SIG-M5 (cell line): Measurements from ENCODE around the gene TSHR.
"Not testable (repeated sequence)": the region's sequence is repeated elsewhere in the genome, so short reads cannot be mapped to it uniquely, and the experiment has no call there.

Source experiments
- DNase-seq: peaks from one replicate; lab custom pipeline; 2025; lab: John Stamatoyannopoulos, UW

The TSHR gene

GRCh38 chr14:80955416-80955941 lies at the start of gene TSHR:
TSS of gene TSHR (plus strand) at chr14:80955621. CDS start at chr14:80955681, 60 bp downstream.
- DNase-seq, result no peak

- no peak for DNase-seq
Observed at GRCh38 chr14:80906336-80906735, 49.1 kb upstream of the TSHR start.

GRCh38 chr14:80906946-80907345 lies 48.5 kb upstream of the TSHR start:
- no peak for DNase-seq

GRCh38 chr14:80912013-80912412 lies 43.4 kb upstream of the TSHR start:
- not testable (repeated sequence) for DNase-seq

GRCh38 chr14:80919622-80920021 lies 35.8 kb upstream of the TSHR start:
- DNase-seq, result no peak

- DNase-seq, result no peak
Observed at GRCh38 chr14:80923368-80923767, 32.1 kb upstream of the TSHR start.

GRCh38 chr14:80924365-80925103 lies 30.9 kb upstream of the TSHR start:
- DNase-seq, result no peak

GRCh38 chr14:80926397-80927082 lies 28.9 kb upstream of the TSHR start:
- DNase-seq, result no peak

GRCh38 chr14:80927083-80927989 lies 28.1 kb upstream of the TSHR start:
- DNase-seq, result no peak

GRCh38 chr14:80930095-80930494 lies 25.3 kb upstream of the TSHR start:
- DNase-seq, result no peak

- DNase-seq, result peak; percentile 94
Observed at GRCh38 chr14:80930836-80931389, 24.5 kb upstream of the TSHR start.

GRCh38 chr14:80933282-80933681 lies 22.1 kb upstream of the TSHR start:
- no peak for DNase-seq

- no peak for DNase-seq
Observed at GRCh38 chr14:80933686-80934085, 21.7 kb upstream of the TSHR start.

- DNase-seq, result no peak
Observed at GRCh38 chr14:80940146-80940545, 15.3 kb upstream of the TSHR start.

- peak; percentile 78 for DNase-seq
Observed at GRCh38 chr14:80941241-80942185, 13.9 kb upstream of the TSHR start, which contains the start of gene CEP128. TSS of gene CEP128 (minus strand) at chr14:80941738.

GRCh38 chr14:80942191-80942600 lies 13.2 kb upstream of the TSHR start:
- no peak for DNase-seq

- DNase-seq, result no peak
Observed at GRCh38 chr14:80944861-80945617, 10.4 kb upstream of the TSHR start.

GRCh38 chr14:80946187-80946586 lies 9.2 kb upstream of the TSHR start:
- DNase-seq, result no peak

- DNase-seq, result no peak
Observed at GRCh38 chr14:80946797-80947196, 8.6 kb upstream of the TSHR start.

- no peak for DNase-seq
Observed at GRCh38 chr14:80948291-80948690, 7.1 kb upstream of the TSHR start.
